ENCODE results near the gene MAP1LC3C. TPM values are rescaled to one million over a fixed set of nuclear protein-coding genes. Genes with fewer than 3 reads are reported as not detected.

MAP1LC3C gene
- total RNA-seq, 1 experiment from 2014 or later: not detected

DNA sequence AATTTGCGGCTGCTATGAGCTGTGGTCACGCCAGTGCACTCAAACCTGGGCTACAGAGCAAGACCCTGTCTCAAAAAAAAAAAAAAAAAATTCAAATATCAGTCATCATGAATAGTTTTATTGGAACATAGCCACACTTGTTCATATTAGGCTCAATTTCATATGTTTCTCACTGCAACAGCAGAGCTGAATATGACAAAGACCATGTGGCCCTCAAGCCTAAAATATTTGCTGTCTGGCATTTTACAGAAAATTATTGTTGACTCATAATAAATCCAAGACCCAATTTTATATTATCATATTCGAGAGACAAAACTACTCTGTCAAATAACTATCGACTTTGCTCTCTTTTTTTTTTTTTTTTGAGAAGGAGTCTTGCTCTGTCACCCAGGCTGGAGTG is 30.3 kb downstream of the MAP1LC3C start:
- no peak overlapping the region for H3K27ac ChIP-seq (ENCODE audit: low read depth, low read length, poor library complexity, severe bottlenecking)
- no peak overlapping the region for H3K4me3 ChIP-seq (ENCODE audit: low read depth, low read length, poor library complexity, severe bottlenecking)
- CTCF ChIA-PET: no interaction called here
- H3K36me3 ChIP-seq (ENCODE audit: insufficient read depth, low read length, poor library complexity, severe bottlenecking): no peaks in the 10 kb centered on the region
- no peaks in the 10 kb centered on the region for H3K4me1 ChIP-seq (ENCODE audit: insufficient read depth, low read length, poor library complexity, severe bottlenecking)
- no peaks in the 10 kb centered on the region for H3K27me3 ChIP-seq (replicated peaks; ENCODE audit: insufficient read depth, low read depth, low read length, poor library complexity)
- POLR2A ChIA-PET (ENCODE audit: low non-redundant PET): no interaction called here
- intact Hi-C loops (cut with micrococcal nuclease; ENCODE audit: unreplicated experiment): no loop called here
- TF ChIP-seq, protein P1, sequence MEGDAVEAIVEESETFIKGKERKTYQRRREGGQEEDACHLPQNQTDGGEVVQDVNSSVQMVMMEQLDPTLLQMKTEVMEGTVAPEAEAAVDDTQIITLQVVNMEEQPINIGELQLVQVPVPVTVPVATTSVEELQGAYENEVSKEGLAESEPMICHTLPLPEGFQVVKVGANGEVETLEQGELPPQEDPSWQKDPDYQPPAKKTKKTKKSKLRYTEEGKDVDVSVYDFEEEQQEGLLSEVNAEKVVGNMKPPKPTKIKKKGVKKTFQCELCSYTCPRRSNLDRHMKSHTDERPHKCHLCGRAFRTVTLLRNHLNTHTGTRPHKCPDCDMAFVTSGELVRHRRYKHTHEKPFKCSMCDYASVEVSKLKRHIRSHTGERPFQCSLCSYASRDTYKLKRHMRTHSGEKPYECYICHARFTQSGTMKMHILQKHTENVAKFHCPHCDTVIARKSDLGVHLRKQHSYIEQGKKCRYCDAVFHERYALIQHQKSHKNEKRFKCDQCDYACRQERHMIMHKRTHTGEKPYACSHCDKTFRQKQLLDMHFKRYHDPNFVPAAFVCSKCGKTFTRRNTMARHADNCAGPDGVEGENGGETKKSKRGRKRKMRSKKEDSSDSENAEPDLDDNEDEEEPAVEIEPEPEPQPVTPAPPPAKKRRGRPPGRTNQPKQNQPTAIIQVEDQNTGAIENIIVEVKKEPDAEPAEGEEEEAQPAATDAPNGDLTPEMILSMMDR (conservative IDR thresholded peaks at IDR 0.05; ENCODE audit: low read depth, low read length): no peak
- no peak for TF ChIP-seq EZH2 (IDR thresholded peaks at IDR 0.05; ENCODE audit: borderline replicate concordance, low read depth, low read length, poor library complexity, severe bottlenecking)
- no peaks in the 10 kb centered on the region for H3K9me3 ChIP-seq (ENCODE audit: low read depth, low read length, poor library complexity, severe bottlenecking)
- DNase-seq (ENCODE audit: low spot score): no peak
- BruUV-seq (replicated peaks): no TSS peak

DNA sequence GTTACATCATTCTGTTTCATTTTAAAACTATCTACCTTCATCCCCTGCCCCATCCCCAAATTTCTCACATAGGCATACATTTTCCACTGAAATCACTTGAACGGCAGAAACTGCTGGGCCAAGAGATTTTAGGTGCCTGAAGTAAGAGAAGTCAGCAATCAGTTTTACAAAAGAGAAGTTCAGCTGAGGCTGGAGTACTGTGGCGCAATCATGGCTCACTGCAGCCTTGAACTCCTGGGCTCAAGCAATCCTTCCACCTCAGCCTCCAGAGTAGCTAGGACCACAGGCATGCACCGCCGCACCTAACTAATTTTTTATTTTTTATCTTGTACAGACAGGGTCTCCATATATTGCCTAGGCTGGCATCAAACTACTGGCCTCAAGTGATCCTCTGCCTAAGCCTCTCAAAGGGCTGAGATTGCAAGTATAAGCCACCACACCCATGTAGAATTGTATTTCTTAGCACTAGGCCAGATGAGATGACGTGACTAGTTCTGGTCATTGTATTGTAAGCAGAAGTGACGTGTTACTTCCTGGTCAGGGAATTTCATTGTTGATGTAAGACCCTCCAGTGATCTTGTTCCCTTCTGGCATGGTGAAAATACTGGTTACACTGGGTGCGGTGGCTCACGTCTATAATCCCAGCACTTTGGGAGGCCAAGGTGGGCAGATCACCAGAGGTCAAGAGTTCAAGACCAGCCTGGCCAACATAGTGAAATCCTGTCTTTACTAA is 34.2 kb downstream of the MAP1LC3C start:
- no peak overlapping the region for H3K27ac ChIP-seq (ENCODE audit: low read depth, low read length, poor library complexity, severe bottlenecking)
- H3K27me3 ChIP-seq (replicated peaks; ENCODE audit: insufficient read depth, low read depth, low read length, poor library complexity): no peaks in the 10 kb centered on the region
- no peak overlapping the region for H3K4me3 ChIP-seq (ENCODE audit: low read depth, low read length, poor library complexity, severe bottlenecking)
- intact Hi-C loops (cut with micrococcal nuclease; ENCODE audit: unreplicated experiment): no loop called here
- H3K9me3 ChIP-seq (ENCODE audit: low read depth, low read length, poor library complexity, severe bottlenecking): no peaks in the 10 kb centered on the region
- DNase-seq (ENCODE audit: low spot score): no peak
- H3K4me1 ChIP-seq (ENCODE audit: insufficient read depth, low read length, poor library complexity, severe bottlenecking): no peaks in the 10 kb centered on the region
- H3K36me3 ChIP-seq (ENCODE audit: insufficient read depth, low read length, poor library complexity, severe bottlenecking): no peaks in the 10 kb centered on the region
- BruUV-seq (replicated peaks): no TSS peak
- TF ChIP-seq, protein P1 (conservative IDR thresholded peaks at IDR 0.05; ENCODE audit: low read depth, low read length): no peak
- no peak for TF ChIP-seq EZH2 (IDR thresholded peaks at IDR 0.05; ENCODE audit: borderline replicate concordance, low read depth, low read length, poor library complexity, severe bottlenecking)
- POLR2A ChIA-PET (ENCODE audit: low non-redundant PET): no interaction called here
- CTCF ChIA-PET: no interaction called here

DNA sequence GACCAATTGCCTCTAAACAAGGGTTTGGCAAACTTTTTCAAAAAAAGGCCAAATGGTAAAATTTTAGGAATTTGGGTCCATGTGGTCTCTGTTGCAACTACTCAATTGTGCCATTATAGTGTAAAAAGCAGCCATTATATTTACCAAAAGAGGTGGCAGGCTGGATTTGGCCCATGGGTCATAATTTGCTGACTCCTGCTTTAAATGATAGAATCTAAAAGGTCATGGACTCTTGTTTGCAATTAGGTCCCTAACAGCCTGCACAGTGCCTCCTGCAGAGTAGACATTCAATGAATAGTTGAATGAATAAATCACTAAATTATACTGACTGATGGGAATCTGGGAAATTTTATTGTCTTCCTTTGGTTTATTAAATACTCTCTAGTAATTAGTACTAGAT is 35.2 kb downstream of the MAP1LC3C start:
- Histone ChIP-seq H3K9me3 (ENCODE audit: low read depth, low read length, poor library complexity, severe bottlenecking) (no peaks in the 10 kb centered on the region), H3K4me1 (ENCODE audit: insufficient read depth, low read length, poor library complexity, severe bottlenecking) (no peaks in the 10 kb centered on the region), H3K27ac (ENCODE audit: low read depth, low read length, poor library complexity, severe bottlenecking) (no peak overlapping the region), H3K36me3 (ENCODE audit: insufficient read depth, low read length, poor library complexity, severe bottlenecking) (no peaks in the 10 kb centered on the region), H3K27me3 (replicated peaks; ENCODE audit: insufficient read depth, low read depth, low read length, poor library complexity) (no peaks in the 10 kb centered on the region), H3K4me3 (ENCODE audit: low read depth, low read length, poor library complexity, severe bottlenecking) (no peak overlapping the region)
- POLR2A ChIA-PET (ENCODE audit: low non-redundant PET): no interaction called here
- CTCF ChIA-PET: interaction anchor here (0.9 kb wide), 1 partner anchor 1197 kb away, joined by 10 read pairs; no protein-coding TSS in a partner anchor
- no TSS peak for BruUV-seq (replicated peaks)
- intact Hi-C loops (cut with micrococcal nuclease; ENCODE audit: unreplicated experiment): no loop called here
- TF ChIP-seq EZH2 (IDR thresholded peaks at IDR 0.05; ENCODE audit: borderline replicate concordance, low read depth, low read length, poor library complexity, severe bottlenecking): no peak
- TF ChIP-seq, protein P1 (conservative IDR thresholded peaks at IDR 0.05; ENCODE audit: low read depth, low read length): no peak
- DNase-seq (ENCODE audit: low spot score): no peak

Measured in A673 (cell line).